Measurements from ENCODE around the gene MYO15B. TPM values are rescaled to one million over a fixed set of nuclear protein-coding genes. Genes with fewer than 3 reads are reported as not detected.

MYO15B gene
- total and polyA plus RNA-seq, 2 of the 13 experiments (the other 11 are each of a cell fraction or from before 2014, with no cell fraction given) = 2.8 to 8.1 TPM

GRCh38 chr17:75624021-75624420, 36.4 kb downstream of the MYO15B start (continued):
- no peak for TF ChIP-seq ZNF343 (CRISPR knock-in tag; IDR thresholded peaks at IDR 0.05)
- TF ChIP-seq, protein P1, sequence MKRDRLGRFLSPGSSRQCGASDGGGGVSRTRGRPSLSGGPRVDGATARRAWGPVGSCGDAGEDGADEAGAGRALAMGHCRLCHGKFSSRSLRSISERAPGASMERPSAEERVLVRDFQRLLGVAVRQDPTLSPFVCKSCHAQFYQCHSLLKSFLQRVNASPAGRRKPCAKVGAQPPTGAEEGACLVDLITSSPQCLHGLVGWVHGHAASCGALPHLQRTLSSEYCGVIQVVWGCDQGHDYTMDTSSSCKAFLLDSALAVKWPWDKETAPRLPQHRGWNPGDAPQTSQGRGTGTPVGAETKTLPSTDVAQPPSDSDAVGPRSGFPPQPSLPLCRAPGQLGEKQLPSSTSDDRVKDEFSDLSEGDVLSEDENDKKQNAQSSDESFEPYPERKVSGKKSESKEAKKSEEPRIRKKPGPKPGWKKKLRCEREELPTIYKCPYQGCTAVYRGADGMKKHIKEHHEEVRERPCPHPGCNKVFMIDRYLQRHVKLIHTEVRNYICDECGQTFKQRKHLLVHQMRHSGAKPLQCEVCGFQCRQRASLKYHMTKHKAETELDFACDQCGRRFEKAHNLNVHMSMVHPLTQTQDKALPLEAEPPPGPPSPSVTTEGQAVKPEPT (CRISPR knock-in tag; IDR thresholded peaks at IDR 0.05; ENCODE audit: low read depth) = no peak
- no peak for TF ChIP-seq PHF20 (CRISPR knock-in tag; IDR thresholded peaks at IDR 0.05)
- TF ChIP-seq KLF16 (CRISPR knock-in tag; IDR thresholded peaks at IDR 0.05) = no peak

DNA sequence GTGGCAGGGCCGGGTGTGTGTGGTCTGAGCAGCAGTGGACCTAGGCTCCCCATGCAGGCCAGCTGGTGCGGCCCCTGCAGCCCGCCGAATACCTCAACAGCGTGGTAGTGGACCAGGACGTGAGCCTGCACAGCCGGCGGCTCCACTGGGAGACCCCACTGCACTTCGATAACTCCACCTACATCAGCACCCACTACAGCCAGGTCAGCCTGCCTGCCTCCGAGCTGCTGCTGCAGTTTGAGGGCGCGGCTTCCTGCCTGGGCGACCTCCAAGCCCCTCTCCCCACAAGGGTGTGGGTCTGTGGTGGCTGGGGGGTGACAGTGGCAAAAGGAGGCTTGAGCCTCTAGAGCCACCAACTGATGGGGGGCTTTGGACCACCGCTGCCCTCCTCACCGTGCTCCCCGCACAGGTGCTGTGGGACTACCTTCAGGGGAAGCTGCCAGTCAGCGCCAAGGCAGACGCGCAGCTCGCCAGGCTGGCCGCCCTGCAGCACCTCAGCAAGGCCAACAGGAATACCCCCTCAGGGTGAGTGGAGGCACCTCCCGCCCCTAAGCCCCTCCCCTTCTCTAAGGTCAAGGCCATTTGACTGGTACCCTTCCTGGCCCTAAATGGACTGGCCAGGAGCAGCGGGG, 37.2 kb downstream of the MYO15B start:
- intact Hi-C loops (cut with micrococcal nuclease; ENCODE audit: unreplicated experiment) = no loop called here
- no peak overlapping the region for H3K27ac ChIP-seq (ENCODE audit: extremely low read length, insufficient read depth, low read length)
- in situ Hi-C loops (cut with HindIII; ENCODE audit: extremely low pct_ligation_motif_present, low pct_unique_long_range_greater_than_20kb) = no loop called here
- 90% methylated on average over 13 of the region's 23 CpGs for WGBS (ENCODE audit: low lambda C conversion rate)
- POLR2A ChIA-PET = interaction anchor here (1.0 to 3.6 kb wide), 4 partner anchors 14 to 155 kb away, joined by 3 to 16 read pairs (median 4); a partner anchor contains a TSS
- peaks cover 6% of the 10 kb centered on the region; the same call in 1 of the 2 replicates for H3K4me1 ChIP-seq (ENCODE audit: insufficient read depth, low read length)
- H3K9me3 ChIP-seq (ENCODE audit: low read length) = no peaks in the 10 kb centered on the region
- H3K79me2 ChIP-seq (ENCODE audit: insufficient read depth, low read length) = no peaks in the 10 kb centered on the region
- peaks cover 3 to 5% of the 10 kb centered on the region in 2 experiments; a peak in 1 of 5 replicates for H3K36me3 ChIP-seq (replicated peaks in 1 of 2; ENCODE audit: control insufficient read depth in 1 of 2, insufficient read depth in 2 of 2, low read length in 2 of 2)
- H3K9ac ChIP-seq (ENCODE audit: insufficient read depth, low read depth, low read length) = no peak overlapping the region
- no peaks in the 10 kb centered on the region; the same call in 1 of the 2 replicates for H4K20me1 ChIP-seq (ENCODE audit: insufficient read depth, low read length)
- no peak for DNase-seq (ENCODE audit: low spot score)
- FAIRE-seq = no peak
- ATAC-seq = no peak
- CTCF ChIA-PET (ENCODE audit: low intra/inter-chr PET ratio, low total read pairs) = interaction anchor here (1.4 kb wide), 1 partner anchor 24 kb away, joined by 5 read pairs; no protein-coding TSS in a partner anchor
- no peak overlapping the region for H3K4me2 ChIP-seq (ENCODE audit: low read depth, low read length)
- TF ChIP-seq ZNF768 (CRISPR knock-in tag; IDR thresholded peaks at IDR 0.05) (peak; percentile 17; the same call in 1 of the 2 replicates), TCF7L2 (IDR thresholded peaks at IDR 0.05; ENCODE audit: low read depth, low read length) (no peak), ZNF263 (CRISPR knock-in tag; IDR thresholded peaks at IDR 0.05) (peak; percentile 60; the same call in 1 of the 2 replicates), AGO2 (optimal IDR thresholded peaks at IDR 0.05; ENCODE audit: low read depth, low read length) (peak; percentile 88)
- no peaks in the 10 kb centered on the region for H3K27me3 ChIP-seq (ENCODE audit: control insufficient read depth in 1 of 2, insufficient read depth in 2 of 2, low read length in 2 of 2)
- H2AFZ ChIP-seq (ENCODE audit: low read length) = no peak overlapping the region
- no TSS peak for BruUV-seq (replicated peaks)
- no peak overlapping the region for H3K4me3 ChIP-seq (replicated peaks in 1 of 3; ENCODE audit: insufficient read depth in 1 of 3, low read depth in 2 of 3, low read length in 3 of 3)

Measured in HepG2 (cell line).